Islet precursor cell (in vitro differentiated cells): ENCODE data around the gene SH3BP5.
A peak's percentile ranks its signal among the peaks of the same experiment; 100 is the strongest.

Experiments
- DNase-seq: peaks from one replicate; pipeline ENCODE4 v3.0.0-alpha.2; 2018

The SH3BP5 gene

GRCh38 chr3:15347063-15347736 lies 14.8 kb upstream of the SH3BP5 start:
- no peak for DNase-seq

DNA sequence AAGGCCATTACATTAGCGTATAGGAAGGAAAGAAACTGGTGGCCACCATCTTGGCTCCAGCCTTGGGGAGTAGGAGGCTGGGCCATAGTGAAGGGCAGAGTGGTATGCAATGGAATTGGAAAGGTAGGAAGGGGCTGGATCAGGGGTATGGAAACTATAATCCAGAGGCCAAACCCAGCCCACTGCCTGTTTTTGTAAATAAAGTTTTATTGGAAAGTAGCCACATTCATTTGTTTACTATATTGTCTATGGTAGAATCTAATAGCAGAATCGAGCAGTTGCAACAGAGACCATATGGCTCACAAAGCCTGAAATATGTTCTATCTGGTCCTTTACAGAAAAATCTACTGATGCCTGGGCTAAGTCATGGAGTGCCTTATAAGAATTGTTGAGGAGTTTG lies 14.1 kb upstream of the SH3BP5 start:
- DNase-seq = no peak

- no peak for DNase-seq
These were observed 13.3 kb upstream of the SH3BP5 start for GRCh38 chr3:15345608-15346137.

DNA sequence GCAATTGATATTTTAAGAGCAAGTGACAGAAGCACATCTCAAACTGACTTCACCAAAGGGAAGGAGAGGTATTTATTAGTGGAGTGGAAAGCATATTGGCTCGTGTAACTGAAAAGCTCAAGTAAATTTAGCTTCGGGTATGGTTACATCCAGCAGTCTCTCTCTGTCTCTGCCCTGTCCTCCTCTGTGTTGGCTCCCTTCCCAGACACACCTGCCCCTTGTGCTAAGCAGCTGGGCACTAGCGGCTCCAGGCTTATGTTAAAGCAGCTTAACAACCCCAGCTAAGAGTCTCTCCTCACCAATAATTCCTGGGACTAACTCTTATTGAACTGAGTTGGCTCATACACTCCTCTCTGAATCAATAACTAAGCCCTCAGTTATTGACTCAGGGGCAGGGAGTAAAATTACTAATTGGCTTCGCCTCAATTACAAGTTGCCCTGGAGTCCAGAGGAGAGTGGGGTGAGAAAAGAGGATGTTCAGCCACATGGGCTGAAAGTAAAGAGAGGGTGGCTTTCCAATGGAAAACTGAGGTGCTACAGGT lies 12.8 kb upstream of the SH3BP5 start:
- DNase-seq = no peak

- DNase-seq = no peak
These were observed 10.6 kb upstream of the SH3BP5 start for GRCh38 chr3:15342945-15343344.

- no peak for DNase-seq
These were observed 9.9 kb upstream of the SH3BP5 start for GRCh38 chr3:15342246-15342645.

GRCh38 chr3:15341030-15341726 lies 8.8 kb upstream of the SH3BP5 start:
- no peak for DNase-seq

DNA sequence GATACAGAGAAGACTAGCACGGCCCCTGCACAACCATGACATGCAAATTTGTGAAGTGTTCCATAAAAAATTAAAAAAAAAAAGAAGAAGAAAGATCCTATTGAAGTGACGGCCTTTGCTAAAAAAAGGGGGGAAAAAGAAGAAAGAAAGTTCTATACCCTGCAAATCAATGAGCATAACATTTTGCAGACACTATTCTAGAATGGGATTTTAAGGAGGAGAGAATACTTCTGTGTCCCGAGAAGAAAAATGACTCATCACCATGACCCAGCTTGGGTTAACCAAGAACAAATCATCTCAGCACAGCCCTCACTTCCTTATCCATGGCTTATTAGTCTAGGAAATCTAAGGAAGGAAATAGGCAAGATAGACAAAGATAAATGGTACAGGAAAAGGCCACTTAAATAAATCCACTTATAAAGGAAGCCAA lies 7.4 kb upstream of the SH3BP5 start:
- DNase-seq = no peak

DNA sequence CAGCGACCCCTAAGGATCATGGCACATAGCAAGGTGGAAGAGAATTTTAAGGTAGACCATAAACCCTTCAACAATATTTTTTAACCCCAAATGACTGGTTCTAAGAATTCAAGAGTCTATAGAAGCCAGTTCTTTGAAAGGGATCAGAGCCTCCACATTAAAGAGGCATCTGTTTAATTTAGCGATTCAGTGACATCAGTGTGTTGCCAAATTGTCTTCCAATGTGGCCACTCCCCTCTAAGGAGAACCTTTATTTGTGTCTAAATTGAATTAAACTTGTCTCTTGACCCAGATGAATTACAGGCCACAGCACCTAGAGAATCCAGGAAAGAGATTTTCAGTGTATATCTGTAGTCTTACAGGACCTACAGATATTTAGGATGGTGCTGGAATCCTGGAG lies 6.6 kb upstream of the SH3BP5 start:
- no peak for DNase-seq

DNA sequence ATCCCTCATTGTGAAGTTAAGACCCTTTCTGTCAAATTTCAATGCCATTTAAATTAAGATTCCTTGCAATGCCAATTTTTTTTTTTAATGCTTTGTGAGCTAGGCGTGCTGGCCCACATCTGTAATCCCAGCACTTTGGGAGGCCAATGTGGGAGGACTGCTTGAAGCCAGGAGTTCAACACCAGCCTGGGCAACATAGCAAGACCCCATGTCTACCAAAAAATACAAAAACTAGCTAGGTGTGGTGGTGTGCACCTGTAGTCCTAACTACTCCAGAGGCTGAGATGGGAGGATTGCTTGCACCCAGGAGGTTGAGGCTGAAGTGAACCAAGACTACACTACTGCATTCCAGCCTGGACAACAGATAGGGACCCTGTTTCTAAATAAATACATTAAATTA lies 5.6 kb upstream of the SH3BP5 start:
- no peak for DNase-seq

DNA sequence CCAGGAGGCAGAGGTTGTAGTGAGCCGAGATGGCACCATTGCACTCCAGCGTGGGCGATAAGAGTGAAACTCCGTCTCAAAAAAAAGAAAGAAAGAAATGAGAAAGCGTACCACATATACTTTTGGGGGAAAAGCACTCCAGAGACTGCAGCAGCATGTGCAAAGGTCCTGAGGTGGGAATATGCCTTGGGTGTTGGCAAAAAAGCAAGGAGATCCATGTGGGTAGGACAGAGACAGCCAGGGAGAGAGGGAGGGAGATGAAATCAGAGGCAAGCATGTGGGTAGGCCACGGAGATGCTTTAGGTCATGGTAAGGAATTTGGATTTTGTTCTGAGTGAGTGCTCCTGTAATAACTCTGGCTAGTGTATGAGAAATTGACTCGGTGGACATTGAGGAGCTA lies 3.7 kb upstream of the SH3BP5 start:
- DNase-seq = no peak

DNA sequence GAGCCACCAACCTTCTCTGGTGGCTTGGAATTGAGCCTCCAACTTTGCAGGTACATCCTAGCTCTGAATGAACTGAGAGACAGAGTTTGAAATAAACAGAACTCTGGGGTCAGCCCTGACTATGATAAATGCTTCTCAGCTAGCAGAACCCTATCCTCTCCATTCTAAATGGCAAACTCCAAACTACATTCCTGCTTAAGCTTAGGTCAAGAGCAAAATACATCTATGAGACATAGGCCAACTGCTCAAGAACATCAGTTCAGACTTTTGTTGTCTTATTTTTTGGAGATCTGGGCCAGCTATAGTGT lies 1.5 kb upstream of the SH3BP5 start:
- DNase-seq = no peak

DNA sequence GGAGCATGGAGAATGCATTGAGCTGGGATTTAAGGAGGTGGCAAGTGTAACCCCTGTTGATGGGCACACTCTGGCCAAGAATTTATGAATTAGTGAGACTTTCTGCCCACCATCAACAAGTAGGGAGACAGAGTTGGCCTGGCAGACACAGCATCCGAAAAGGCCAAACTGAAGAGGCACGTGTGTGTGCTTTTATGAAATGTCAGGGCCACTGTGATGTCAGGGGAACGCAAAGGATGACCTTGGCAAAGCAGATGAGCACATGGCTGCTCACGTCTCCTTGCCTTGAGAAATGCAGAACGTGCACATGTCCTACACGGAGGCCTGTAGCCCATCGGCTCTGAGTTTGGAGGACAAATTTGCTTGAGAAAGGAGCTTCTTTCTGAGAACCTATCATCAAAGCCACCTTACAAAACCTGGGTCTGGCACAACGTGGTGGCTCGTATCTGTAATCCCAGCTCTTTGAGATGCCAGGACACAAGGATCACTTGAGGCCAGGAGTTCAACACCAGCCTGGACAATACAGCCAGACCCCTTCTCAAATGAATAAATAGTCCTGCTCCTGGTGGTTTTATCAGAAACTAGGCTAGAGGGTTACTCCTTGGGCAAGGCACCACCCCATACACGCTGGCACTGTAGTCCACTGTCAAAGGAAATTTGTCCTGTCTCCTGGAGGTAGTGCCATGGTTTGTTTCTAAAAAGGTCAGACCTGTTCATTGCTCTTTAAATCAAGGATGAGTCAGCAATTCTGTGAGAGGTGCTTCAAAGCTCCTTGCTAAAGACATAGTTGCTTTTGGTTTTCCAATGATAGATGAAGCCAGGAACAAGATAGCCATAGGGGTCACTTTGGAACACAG lies 941 bp upstream of the SH3BP5 start:
- DNase-seq = no peak

DNA sequence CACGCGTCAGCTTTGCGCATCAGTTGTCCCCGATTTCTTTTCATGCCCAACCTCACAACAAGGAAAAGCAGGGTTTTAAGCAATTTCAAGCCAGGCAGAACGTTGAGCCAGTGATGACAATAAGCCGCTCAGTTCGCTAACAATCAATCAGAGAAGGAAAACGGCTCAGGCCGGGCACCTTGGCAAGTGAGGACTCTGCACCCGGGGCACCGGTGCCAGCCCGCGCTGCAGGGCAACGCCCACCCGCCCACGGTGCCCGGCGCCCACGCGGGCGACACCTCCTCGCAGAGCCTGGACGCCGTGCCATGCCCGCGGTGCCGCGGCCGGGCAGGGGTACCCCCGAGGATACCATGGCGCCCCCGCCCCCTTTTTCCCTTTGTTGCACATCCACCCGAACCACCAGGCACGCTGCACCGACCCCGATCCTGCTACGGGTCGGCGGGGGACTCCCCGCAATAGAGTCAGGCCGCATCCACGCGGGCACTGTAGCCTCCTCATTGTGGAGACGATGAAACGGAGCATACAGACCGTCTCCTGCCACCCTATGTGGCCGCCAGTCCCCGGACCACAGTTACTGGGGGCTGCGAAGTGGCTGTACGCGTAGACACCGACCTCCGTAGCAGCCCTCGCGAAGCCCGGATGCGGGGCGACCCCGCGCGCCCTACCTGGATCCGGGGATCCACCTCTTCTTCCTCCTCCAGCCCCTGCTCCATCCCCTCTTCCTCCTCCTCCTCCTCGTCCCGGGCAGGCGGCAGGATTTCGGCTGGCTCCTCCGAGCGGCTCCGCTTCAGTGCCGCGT lies 581 bp downstream of the SH3BP5 start:
- no peak for DNase-seq

- DNase-seq = no peak
These were observed 1.2 kb downstream of the SH3BP5 start for GRCh38 chr3:15331072-15331605.

GRCh38 chr3:15330031-15330596 lies 2.3 kb downstream of the SH3BP5 start:
- DNase-seq = no peak

- DNase-seq = no peak
These were observed 3.1 kb downstream of the SH3BP5 start for GRCh38 chr3:15329046-15330005.

- no peak for DNase-seq
These were observed 4.4 kb downstream of the SH3BP5 start for GRCh38 chr3:15327941-15328340.

DNA sequence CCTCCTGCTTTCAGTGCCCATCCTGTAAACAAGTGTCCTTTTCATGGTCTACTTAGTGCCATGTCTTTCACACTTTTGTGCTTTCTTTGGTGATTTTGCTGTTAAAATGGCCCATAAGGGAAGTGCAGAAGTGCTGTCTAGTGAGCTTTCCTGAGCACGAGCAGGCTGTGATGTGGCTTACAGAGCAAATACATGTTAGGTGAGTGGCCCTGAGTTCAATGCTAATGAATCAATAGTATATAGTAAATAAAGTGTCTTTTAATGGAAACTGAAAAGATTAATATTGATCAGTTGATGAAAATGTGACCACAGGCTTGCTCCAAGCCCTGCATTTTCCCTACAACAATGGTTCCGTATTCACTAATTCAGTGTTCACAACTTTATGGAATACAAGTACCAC lies 5.7 kb downstream of the SH3BP5 start:
- DNase-seq = no peak

GRCh38 chr3:15326037-15326436 lies 6.3 kb downstream of the SH3BP5 start:
- DNase-seq = peak; percentile 66

DNA sequence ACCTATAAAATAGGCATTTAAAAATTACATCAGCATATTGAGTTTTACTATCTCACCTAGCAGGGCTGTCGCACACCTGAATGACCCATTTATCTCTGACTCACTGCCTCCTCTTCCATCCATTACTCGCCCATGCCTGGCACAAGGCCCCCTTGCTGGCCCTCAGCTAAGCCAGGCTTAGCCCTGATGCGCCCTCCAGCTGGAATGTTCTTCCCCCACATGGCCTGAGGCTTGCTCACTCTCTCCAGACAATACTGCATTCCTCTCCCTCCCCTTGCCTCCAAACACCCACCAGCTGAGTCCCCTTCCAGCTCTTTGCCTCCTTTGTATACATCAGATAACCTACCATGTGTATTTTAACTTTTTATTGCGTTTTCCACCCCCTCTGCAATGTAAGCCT lies 7.2 kb downstream of the SH3BP5 start:
- peak; percentile 99 for DNase-seq
